Aorta (tissue), 5 donors: ENCODE measurements around the gene STK32B. TPM values are rescaled to one million over a fixed set of nuclear protein-coding genes. Genes with fewer than 3 reads are reported as not detected.
"Not testable (repeated sequence)": the region's sequence is repeated elsewhere in the genome, so short reads cannot be mapped to it uniquely, and the experiment has no call there.

Experiments
- ATAC-seq: fragments of 200-7000 bp; cut with Tn5 transposase; one replicate; pipeline ENCODE4 v1.9.1; 2022; ENCODE audit warnings: moderate library complexity; ENCODE audit not compliant: low FRiP score
- DNase-seq, 2 donors: peaks; one replicate each; pipeline ENCODE4 v3.0.0-alpha.2; 2020
- H3K27ac ChIP-seq, 2 donors: one replicate each; pipeline ENCODE4 v1.5.1; 2013; ENCODE audit warnings: low read length in 2 of 2, mild to moderate bottlenecking in 2 of 2, moderate library complexity in 2 of 2, control low read depth in 1 of 2, inconsistent platforms in 1 of 2, low read depth in 1 of 2
- H3K27me3 ChIP-seq, 2 donors: one replicate each; pipeline ENCODE4 v1.6.1; 2013; ENCODE audit warnings: control low read depth in 1 of 2, low read length in 1 of 2, mild to moderate bottlenecking in 1 of 2, moderate library complexity in 1 of 2; ENCODE audit not compliant: insufficient read depth in 2 of 2, control insufficient read depth in 1 of 2
- H3K36me3 ChIP-seq, 2 donors: one replicate each; pipeline ENCODE4 v1.6.1; 2013; ENCODE audit warnings: control low read depth in 1 of 2, low read length in 1 of 2, mild to moderate bottlenecking in 1 of 2; ENCODE audit not compliant: insufficient read depth in 2 of 2, control insufficient read depth in 1 of 2
- H3K4me1 ChIP-seq, 2 donors: one replicate each; pipeline ENCODE4 v1.6.1; 2013; ENCODE audit warnings: low read length in 2 of 2, control low read depth in 1 of 2, mild to moderate bottlenecking in 1 of 2, moderate library complexity in 1 of 2; ENCODE audit not compliant: insufficient read depth in 2 of 2, control insufficient read depth in 1 of 2
- H3K4me3 ChIP-seq, 2 donors: one replicate each; pipeline ENCODE4 v1.5.1; 2013; ENCODE audit warnings: low read length in 2 of 2, control low read depth in 1 of 2, mild to moderate bottlenecking in 1 of 2
- H3K9me3 ChIP-seq: one replicate; pipeline ENCODE4 v1.6.1; 2013; ENCODE audit warnings: mild to moderate bottlenecking, low read length; ENCODE audit not compliant: control insufficient read depth
- WGBS, 2 donors: extraction: QIAGEN DNeasy Blood & Tissue Kit; methylation state at CpG; one replicate each; pipeline ENCODE4 v1.1.7; 2013; 5-methylcytosine and 5-hydroxymethylcytosine counted together
- intact Hi-C, 2 donors: fragments of 100-400 bp; cut with DNase I; formaldehyde crosslinking; loops; one replicate each; pipeline versions ENCODE4 v1.14.2 to v1.15.0; 2022
- polyA plus RNA-seq, 2 donors: library from polyadenylated mRNA; stranded (reverse); fragments of 200-250 nt; gene quantifications; one replicate each; pipeline ENCODE4 v1.2.3, GENCODE V29; 2013
- total RNA-seq, 2 donors: library from RNA; stranded (reverse); fragmentation: NEBNext Ultra II Directional; extraction: Animal tissue kit (Norgen Biotek cat#: 25700); gene quantifications; one replicate each; pipeline ENCODE4 v1.2.1, GENCODE V29; 2021
- donor health status: healthy with polysubstance abuse.
- donor health status: Bipolar disorder and iron deficiency.
- donor health status: DM: no; HTN: no; CAD: no.
- donor health status: DM: no; HTN: no; CAD: no.
- donor health status: DM: yes; HTN: yes; CAD: no.

Gene STK32B
- total and polyA plus RNA-seq, 4 donors: 0.63 to 4.1 (median 1.9) TPM

GRCh38 chr4:5222951-5223350, 171.7 kb downstream of the STK32B start:
- intact Hi-C loops: no loop called here
- Histone ChIP-seq H3K36me3 (no peaks in the 10 kb centered on the region), H3K9me3 (peaks cover 4% of the 10 kb centered on the region), H3K27ac (no peak overlapping the region), H3K4me3 (no peak overlapping the region), H3K4me1 (no peaks in the 10 kb centered on the region), H3K27me3 (no peaks in the 10 kb centered on the region)
- no peak for ATAC-seq
- WGBS, 2 donors: 80 to 83% methylated on average over 1 of the region's 1 CpG
- DNase-seq: no peak

GRCh38 chr4:5224340-5224739, 173.1 kb downstream of the STK32B start:
- Histone ChIP-seq H3K27me3 (no peaks in the 10 kb centered on the region), H3K4me1 (no peaks in the 10 kb centered on the region), H3K4me3 (no peak overlapping the region), H3K27ac (no peak overlapping the region), H3K36me3 (no peaks in the 10 kb centered on the region), H3K9me3 (peaks cover 4% of the 10 kb centered on the region)
- DNase-seq (no peak), ATAC-seq (no peak)
- intact Hi-C loops: no loop called here
- 42 to 44% methylated on average over 1 of the region's 1 CpG for WGBS, 2 donors

GRCh38 chr4:5232549-5232948, 181.3 kb downstream of the STK32B start:
- Histone ChIP-seq H3K4me1 (no peaks in the 10 kb centered on the region), H3K27ac (no peak overlapping the region), H3K36me3 (no peaks in the 10 kb centered on the region), H3K9me3 (no peaks in the 10 kb centered on the region), H3K27me3 (no peaks in the 10 kb centered on the region), H3K4me3 (no peak overlapping the region)
- no peak for ATAC-seq
- intact Hi-C loops: no loop called here
- WGBS, 2 donors: 63 to 70% methylated on average over 1 of the region's 1 CpG
- no peak for DNase-seq

- intact Hi-C loops: no loop called here
- ATAC-seq: no peak
Observed at GRCh38 chr4:5237086-5237660, 185.9 kb downstream of the STK32B start.

GRCh38 chr4:5238173-5238572, 186.9 kb downstream of the STK32B start:
- Histone ChIP-seq H3K27me3 (no peaks in the 10 kb centered on the region), H3K27ac (no peak overlapping the region), H3K36me3 (no peaks in the 10 kb centered on the region), H3K9me3 (no peaks in the 10 kb centered on the region), H3K4me1 (no peaks in the 10 kb centered on the region), H3K4me3 (no peak overlapping the region)
- intact Hi-C loops: no loop called here
- DNase-seq (no peak), ATAC-seq (no peak)
- 69% methylated on average over 4 of the region's 4 CpGs for WGBS, 2 donors

More at GRCh38 chr4:5237086-5237660, 185.9 kb downstream of the STK32B start:
- Histone ChIP-seq H3K4me1 (no peaks in the 10 kb centered on the region), H3K36me3 (no peaks in the 10 kb centered on the region), H3K9me3 (no peaks in the 10 kb centered on the region), H3K27ac (no peak overlapping the region), H3K4me3 (no peak overlapping the region), H3K27me3 (no peaks in the 10 kb centered on the region)
- WGBS, 2 donors: 86 to 87% methylated on average over 3 of the region's 3 CpGs
- no peak for DNase-seq

- DNase-seq, H3K9me3 ChIP-seq, H3K4me3 ChIP-seq, H3K4me1 ChIP-seq, H3K27me3 ChIP-seq, ATAC-seq, intact Hi-C loops, H3K27ac ChIP-seq, H3K36me3 ChIP-seq: not testable (repeated sequence)
- 88 to 89% methylated on average over 7 of the region's 7 CpGs for WGBS, 2 donors
Observed at GRCh38 chr4:5247061-5247460, 195.8 kb downstream of the STK32B start.

- Histone ChIP-seq H3K27ac (no peak overlapping the region), H3K36me3 (no peaks in the 10 kb centered on the region), H3K4me3 (no peak overlapping the region), H3K9me3 (peaks cover 1% of the 10 kb centered on the region), H3K4me1 (no peaks in the 10 kb centered on the region), H3K27me3 (no peaks in the 10 kb centered on the region)
- DNase-seq (no peak), ATAC-seq (no peak)
- 95 to 100% methylated on average over 1 of the region's 1 CpG for WGBS, 2 donors
- intact Hi-C loops: no loop called here
Observed at GRCh38 chr4:5247735-5248134, 196.5 kb downstream of the STK32B start.

- no peaks in the 10 kb centered on the region for H3K4me1 ChIP-seq
- H3K9me3 ChIP-seq: peaks cover 1% of the 10 kb centered on the region
- H3K4me3 ChIP-seq: no peak overlapping the region
- H3K27me3 ChIP-seq: no peaks in the 10 kb centered on the region
- WGBS, 2 donors: 73 to 82% methylated on average over 2 of the region's 2 CpGs
- DNase-seq (no peak), ATAC-seq (no peak)
- intact Hi-C loops: no loop called here
- H3K27ac ChIP-seq: no peak overlapping the region
- no peaks in the 10 kb centered on the region for H3K36me3 ChIP-seq
Observed at GRCh38 chr4:5249727-5250126, 198.4 kb downstream of the STK32B start.

GRCh38 chr4:5250536-5250935, 199.3 kb downstream of the STK32B start:
- H3K9me3 ChIP-seq, intact Hi-C loops, H3K27me3 ChIP-seq, DNase-seq, H3K4me1 ChIP-seq, ATAC-seq, H3K36me3 ChIP-seq, H3K27ac ChIP-seq, H3K4me3 ChIP-seq: not testable (repeated sequence)
- 76 to 88% methylated on average over 5 of the region's 5 CpGs for WGBS, 2 donors
